NCI-H2227 (cell line): Measurements from ENCODE around the gene VPS51.

Source experiments
- DNase-seq: peaks from one replicate; lab custom pipeline; 2025; ENCODE audit not compliant: unreplicated experiment; lab: John Stamatoyannopoulos, UW

The VPS51 gene

DNA sequence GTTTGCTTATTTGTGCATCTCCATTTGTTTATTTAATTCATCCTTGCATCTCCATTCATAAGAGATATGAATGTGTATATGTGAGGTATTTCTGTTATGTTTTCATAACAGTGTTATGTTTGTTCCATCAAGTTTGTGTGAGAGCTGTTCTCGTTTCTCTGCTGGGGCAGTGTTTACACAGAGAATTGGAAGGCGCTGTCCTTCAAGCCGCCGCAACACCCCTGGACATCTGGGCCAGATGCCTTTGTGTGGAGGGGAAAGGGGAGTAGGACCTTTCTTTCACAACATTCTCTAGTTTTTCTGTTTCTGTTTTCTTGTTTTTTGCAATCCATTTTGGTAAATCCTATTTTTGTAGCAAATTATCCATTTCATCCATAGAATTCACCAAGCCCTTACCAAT, 8.6 kb downstream of the VPS51 start:
- DNase-seq, result no peak

DNA sequence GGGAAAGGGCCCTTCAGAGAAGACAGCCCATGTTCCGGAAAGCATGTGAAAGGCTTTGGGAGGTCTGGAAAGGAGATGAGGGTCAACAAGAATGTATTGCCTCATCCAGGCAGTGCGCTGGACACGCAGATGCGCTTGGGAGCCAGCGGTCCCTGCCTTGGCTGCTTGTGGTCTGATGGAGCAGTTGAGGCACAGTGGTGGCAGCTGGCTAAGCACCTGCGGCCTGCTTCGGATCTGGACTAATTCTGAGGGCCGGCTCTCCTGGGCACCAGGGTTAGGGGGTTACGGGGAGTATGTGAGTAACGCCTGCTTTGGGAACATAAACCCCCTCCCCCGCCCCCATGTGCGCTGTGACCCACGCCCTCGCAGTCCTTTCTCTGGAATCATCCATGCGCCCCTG, 11.1 kb downstream of the VPS51 start:
- no peak for DNase-seq

DNA sequence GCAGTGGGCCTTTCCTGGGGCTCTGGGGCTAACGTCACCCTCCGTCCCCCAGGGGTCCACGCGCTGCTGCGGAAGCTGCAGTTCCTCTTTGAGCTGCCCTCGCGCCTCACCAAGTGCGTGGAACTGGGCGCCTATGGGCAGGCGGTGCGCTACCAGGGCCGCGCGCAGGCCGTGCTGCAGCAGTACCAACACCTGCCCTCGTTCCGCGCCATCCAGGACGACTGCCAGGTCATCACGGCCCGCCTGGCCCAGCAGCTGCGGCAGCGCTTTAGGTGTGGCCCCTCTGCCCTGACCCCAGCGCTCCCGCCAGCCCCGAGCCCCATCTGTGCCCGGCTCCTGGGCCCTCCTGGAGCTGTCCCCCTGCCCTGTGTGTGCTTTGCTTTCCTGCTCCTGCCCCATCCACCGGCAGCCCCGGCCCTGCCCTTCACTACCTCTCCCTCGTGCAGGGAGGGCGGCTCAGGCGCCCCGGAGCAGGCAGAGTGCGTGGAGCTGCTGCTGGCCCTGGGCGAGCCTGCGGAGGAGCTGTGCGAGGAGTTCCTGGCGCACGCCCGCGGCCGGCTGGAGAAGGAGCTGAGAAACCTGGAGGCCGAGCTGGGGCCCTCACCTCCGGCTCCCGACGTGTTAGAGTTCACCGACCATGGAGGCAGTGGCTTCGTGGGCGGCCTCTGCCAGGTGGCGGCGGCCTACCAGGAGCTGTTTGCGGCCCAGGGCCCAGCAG, 11.9 kb downstream of the VPS51 start:
- no peak for DNase-seq

DNA sequence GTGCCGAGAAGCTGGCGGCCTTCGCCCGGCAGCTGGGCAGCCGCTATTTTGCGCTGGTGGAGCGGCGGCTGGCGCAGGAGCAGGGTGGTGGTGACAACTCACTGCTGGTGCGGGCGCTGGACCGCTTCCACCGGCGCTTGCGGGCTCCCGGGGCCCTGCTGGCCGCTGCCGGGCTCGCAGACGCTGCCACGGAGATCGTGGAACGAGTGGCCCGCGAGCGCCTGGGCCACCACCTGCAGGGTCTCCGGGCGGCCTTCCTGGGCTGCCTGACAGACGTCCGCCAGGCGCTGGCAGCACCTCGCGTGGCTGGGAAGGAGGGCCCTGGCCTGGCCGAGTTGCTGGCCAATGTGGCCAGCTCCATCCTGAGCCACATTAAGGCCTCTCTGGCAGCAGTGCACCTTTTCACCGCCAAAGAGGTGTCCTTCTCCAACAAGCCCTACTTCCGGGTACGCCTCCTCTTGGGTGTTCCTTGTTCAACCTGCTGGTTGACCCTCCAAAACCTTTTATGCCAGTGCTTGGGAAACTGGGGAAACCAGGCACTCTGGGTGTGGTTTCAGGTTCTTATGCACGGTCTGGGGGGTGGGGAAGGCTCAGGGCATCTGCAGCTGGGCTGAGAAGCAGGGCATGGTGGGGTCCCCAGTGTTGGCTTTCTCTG, 12.6 kb downstream of the VPS51 start:
- DNase-seq, result no peak

DNA sequence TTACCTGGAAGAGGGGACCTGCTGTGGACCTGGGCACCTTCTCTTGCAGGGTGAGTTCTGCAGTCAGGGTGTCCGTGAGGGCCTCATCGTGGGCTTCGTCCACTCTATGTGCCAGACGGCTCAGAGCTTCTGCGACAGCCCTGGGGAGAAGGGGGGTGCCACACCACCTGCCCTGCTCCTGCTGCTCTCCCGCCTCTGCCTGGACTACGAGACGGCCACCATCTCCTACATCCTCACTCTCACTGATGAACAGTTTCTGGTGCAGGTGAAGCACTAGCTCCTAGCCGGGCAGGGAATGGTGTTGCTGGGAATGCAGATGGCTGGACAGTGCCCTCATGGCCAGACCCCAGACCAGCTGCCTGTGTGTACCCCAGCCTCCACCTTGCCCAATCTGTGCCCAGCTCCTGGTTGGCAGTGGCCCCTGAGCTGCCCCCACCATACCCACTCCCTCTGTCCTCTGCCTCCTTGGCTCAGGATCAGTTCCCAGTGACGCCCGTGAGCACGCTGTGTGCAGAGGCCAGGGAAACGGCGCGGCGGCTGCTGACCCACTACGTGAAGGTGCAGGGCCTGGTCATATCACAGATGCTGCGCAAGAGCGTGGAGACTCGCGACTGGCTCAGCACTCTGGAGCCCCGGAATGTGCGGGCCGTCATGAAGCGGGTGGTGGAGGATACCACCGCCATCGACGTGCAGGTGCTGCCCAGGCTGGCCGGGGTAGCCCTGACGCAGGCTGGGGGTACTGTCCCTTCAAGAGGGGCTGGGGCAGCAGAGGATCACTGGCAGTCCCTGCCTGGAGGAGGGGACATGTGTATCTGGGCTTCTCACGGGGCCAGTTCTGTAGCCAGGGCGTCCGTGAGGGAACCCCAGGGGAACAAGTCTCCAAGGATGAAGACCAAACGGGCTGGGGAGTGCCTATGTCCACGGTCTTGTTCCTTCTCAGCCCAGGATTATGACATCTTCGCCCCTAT, 13.5 kb downstream of the VPS51 start:
- no peak for DNase-seq

DNA sequence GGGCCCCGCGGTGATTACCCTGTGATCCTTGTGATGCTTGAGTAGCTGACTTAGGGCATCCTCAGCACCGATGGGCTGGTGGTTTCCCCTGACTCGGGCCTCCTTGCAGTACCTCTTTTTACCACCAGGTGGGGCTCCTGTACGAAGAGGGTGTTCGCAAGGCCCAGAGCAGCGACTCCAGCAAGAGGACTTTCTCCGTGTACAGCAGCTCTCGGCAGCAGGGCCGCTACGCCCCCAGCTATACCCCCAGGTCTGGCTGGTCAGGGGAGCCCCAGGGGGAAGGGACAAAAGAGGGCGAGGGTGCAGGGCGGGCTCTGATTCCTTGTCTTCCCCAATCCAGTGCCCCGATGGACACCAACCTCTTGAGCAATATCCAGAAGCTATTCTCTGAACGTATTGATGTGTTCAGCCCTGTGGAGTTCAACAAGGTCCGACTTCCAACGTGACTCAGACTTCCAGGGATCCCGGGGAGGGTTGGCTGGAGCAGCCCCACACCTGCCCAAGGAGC, 14.4 kb downstream of the VPS51 start:
- DNase-seq, result peak; percentile 94

DNA sequence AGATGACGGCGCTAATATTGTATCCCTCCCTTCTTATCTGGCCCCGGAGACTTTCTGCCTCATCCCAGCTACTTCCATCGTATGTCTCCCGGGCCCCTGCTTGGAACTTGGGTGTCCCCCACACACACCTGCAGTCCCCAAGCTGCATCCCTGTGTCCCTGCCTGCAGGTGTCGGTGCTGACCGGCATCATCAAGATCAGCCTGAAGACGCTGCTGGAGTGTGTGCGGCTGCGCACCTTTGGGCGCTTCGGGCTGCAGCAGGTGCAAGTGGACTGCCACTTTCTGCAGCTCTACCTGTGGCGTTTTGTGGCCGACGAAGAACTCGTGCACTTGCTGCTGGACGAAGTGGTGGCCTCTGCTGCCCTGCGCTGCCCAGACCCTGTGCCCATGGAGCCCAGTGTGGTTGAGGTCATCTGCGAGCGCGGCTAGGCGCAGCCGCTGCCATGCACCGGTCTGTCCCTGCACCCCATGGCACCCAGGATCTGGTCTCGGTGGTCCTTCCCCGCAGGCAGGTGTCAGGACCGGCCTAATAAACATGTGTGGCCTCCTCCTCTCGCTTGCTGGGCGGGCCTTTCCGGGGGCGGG, 15.2 kb downstream of the VPS51 start:
- DNase-seq, result no peak

DNA sequence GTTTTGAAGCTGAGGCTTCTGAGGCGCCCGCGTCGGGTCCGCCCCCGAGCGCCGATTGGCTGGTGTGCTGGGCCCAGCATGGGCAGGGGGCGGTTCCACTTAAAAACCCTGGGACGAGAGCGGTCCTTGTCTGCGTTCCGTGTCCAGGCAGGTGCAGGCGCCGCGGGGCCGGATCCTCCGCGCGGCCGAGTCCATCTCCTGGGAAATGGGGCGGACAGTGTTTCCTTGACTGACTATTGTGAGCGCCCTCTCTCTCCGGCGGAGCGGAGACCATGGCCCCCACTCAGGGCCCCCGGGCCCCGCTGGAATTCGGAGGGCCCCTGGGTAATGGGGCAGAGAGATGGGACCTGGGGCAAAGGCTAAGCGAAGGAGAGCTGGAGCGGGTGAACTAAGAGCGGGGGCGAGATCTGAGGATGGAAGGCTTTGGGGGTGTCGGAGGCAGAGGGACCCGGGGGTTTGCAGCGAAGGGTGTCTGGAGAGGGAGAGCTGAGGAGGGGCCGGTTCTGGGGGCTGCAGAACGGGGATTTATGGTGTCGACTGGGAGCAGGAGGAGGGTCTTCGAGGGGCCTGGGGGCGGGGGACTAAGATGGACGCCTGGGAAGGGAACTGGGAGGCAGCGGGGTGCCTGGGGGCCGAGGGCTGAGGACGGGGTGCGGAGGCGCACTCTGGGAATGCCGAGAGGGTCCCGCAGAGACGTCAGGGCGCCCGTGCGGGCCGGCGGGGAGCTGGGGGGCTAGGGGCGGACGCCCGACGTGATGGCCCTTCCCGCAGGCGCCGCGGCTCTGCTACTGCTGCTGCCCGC, 15.9 kb downstream of the VPS51 start, which contains the start of gene TM7SF2:
Gene TM7SF2 (plus strand): TSS at position 129 of the 802 bp plus-strand sequence. CDS start 144 bp downstream, at position 273.
- DNase-seq, result peak; percentile 98

DNA sequence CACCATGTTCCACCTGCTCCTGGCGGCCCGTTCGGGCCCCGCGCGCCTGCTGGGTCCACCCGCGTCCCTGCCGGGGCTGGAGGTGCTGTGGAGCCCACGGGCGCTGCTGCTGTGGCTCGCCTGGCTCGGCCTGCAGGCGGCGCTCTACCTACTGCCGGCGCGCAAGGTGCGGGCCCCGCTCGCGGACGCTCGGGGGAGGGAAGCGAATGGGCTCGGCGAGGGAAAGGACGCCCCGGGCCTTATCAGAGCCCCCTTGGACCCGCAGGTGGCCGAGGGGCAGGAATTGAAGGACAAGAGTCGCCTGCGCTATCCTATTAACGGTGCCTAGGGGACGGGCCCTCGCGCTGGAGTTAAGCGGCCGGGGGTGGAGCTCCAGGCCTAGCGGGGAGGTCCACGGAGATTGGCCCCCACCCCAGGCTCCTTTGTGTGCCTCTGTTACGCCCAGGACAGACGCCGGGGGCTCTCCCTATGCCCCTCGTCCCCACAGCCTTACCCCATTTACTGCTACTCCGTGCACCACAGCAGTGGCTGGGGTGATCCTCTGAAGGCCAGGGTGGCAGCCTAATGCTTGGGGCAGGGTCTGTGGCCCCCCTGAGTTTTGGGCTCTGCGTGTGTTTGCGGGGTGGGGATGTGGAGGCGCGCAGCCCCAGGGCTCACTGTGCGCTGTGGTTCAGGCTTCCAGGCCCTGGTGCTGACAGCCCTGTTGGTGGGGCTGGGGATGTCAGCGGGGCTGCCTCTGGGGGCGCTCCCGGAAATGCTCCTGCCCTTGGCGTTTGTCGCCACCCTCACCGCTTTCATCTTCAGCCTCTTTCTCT, 16.7 kb downstream of the VPS51 start:
- DNase-seq, result peak; percentile 82

DNA sequence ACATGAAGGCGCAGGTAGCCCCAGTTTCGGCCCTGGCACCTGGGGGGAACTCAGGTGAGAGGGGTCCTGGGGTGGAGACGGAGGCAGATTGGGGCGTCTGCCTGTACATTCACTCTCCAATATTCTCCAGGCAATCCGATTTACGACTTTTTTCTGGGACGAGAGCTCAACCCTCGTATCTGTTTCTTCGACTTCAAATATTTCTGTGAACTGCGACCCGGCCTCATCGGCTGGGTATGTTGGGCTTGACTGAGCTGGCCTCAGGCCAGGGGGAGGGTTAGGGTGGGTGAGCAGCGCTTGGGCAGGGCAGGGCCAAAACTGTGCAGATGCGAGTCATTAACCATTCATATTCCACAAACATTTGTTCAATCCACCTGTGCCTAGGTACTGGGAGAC, 17.3 kb downstream of the VPS51 start:
- DNase-seq, result no peak

DNA sequence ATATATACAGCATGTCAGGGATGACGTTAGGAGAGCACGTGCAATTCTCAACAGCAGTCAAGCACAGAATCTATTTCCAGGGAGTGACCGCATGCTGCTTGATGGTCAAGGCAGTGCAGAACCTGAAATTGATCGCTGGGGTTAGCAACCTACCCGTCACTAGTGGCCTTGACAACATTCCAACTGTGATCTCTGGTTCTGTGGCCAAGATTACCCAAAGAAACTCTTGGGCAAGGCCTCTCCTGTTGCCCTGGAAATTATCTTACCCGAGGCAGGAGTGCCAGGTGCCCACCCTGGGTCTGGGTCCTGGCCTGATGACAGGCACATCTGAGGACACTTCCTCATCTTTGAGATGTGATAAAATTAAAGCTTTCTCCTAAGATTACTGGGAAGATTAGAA, 17.8 kb downstream of the VPS51 start:
- no peak for DNase-seq

DNA sequence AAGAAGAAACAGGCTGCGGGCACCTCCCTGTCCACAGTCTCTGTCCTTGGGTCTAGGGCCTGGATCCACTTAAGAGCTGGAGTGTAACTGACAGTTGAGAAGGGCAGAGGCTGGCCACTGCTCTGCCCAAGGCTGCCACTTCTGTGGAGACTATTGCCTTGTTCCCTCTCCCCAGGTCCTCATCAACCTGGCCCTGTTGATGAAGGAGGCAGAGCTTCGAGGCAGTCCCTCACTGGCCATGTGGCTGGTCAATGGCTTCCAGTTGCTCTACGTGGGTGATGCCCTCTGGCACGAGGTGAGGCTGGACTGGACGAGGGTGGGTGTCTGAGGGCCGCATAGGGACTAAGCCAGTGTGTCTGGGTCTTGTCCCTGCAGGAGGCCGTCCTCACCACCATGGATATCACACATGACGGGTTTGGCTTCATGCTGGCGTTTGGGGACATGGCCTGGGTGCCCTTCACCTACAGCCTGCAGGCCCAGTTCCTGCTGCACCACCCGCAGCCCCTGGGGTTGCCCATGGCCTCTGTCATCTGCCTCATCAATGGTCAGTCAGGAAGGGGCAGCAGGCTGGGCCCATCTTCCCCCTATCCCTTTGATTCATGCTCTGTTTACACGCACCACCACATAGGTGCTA, 18.6 kb downstream of the VPS51 start:
- DNase-seq, result no peak

DNA sequence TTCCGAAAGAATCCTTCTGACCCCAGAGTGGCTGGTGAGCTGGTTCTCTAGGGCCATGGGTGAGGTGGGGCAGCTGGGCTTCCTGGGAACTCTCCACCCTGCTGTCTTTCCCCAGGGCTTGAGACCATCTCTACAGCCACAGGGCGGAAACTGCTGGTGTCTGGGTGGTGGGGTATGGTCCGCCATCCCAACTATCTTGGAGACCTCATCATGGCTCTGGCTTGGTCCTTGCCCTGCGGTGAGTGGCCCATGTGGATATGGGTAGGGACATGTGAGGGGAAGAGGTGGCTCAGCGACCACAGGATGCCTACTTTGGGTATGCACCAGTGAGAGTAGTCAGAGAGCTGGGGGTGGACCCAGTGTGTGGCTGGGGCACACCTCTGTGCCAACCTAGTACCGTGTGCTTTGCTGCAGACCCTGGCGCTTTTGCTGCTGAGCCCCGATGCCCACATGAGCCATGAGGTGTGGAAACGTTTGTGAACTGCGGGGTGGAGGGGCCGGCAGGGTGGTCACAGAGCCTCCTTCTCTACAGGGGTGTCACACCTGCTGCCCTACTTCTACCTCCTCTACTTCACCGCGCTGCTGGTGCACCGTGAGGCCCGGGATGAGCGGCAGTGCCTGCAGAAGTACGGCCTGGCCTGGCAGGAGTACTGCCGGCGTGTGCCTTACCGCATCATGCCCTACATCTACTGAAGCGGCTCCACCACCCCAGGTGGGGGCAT, 19.5 kb downstream of the VPS51 start:
- no peak for DNase-seq

DNA sequence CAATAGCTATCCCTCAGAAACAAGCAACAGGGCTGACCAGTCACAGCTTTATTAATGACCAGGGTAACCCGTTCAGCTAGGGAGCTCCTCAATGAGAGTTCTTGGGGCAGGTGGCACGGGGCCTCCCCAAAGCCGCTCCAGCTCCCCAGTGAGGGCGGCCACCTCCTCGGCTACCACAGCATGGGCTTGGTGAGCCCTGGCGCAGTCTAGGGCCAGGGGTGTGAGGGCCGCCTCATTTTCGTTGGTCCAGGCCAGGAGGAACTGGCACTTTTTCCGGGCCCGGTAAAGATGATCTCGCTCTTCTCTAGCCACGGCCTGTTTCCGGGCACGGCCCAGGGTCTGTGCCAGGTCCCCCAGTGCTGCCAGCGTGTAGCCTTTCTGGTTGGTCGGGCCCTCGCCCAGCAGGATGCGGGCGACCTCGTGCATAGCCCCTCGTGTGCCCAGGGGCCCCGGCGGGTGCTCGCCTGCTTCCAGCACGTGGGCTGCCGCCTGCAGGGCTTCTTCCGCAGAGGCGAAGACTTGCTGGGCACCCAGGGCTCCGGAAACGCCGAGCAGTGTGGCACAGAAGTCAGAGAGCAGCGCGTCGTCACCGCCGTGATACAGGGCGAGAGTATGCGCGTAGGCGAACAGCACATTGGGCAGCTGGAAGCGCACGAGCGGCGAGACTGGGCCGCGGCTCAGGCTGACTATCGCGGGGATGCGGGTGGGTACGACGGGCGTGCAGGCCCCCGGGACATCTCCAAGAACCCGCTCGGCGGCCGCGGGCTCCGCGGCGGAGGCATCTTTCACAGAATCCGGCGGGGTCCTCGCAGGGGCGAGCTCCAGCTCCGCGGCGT, 20.6 kb downstream of the VPS51 start:
- peak; percentile 58 for DNase-seq

DNA sequence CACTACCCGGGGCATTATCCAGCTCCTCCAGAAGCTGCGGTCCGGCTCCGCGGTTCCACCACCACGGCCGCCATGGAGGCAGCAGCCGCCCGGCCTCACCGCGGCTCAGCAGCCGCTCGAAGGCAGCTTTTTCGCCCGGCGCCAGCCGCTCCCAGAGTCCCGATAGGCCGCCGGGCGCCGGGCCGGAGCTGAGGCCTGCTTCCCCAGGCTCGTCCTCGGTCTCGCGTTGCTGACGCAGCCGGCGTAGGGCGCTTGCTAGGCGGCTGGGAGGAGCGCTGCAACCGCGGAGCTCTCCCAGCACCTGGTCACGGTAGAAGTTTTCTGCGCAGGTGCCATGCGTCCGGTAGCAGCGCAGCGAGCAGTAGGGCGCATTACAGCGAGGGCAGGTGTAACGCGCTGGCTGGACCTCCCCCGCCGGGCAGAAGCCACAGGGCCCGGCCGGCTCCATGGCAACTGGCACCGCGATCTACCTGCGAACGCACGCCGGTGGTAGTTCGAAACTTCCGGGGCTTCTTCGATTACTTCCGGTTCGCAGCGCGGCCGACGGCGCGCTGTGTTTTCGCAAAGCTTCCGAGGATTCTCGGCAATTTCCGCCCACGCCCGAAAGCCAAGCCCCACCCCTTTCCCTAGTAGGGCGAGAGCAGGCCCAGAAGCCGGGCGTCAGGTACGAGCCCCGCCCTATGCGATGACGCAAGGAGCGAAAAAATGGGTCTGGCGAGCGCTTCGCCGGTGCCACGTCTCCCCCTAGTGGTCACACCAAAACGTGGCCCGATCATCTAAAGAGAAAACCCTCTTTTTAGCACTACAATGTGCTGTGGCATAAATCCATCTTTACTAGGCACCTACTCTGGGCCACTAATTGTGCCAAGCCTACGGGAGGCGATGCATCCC, 21.4 kb downstream of the VPS51 start, which contains the start of gene ZNHIT2:
Gene ZNHIT2 (minus strand): TSS at position 496 of the 891 bp plus-strand sequence. CDS start 48 bp downstream, at position 448.
- peak; percentile 100 for DNase-seq
